ENCODE results near the gene MAEA. TPM values are rescaled to one million over a fixed set of nuclear protein-coding genes. Genes with fewer than 3 reads are reported as not detected.
"Not testable (repeated sequence)": the region's sequence is repeated elsewhere in the genome, so short reads cannot be mapped to it uniquely, and the experiment has no call there.

Gene MAEA
- total and polyA plus RNA-seq, 9 donors, result 23.8 to 71.3 (median 56.7) TPM

- Histone ChIP-seq H3K9me3 (no peaks in the 10 kb centered on the region), H3K4me3 (no peak overlapping the region), H3K36me3 (no peaks in the 10 kb centered on the region), H3K27me3 (no peaks in the 10 kb centered on the region), H3K27ac (no peak overlapping the region), H3K4me1 (ENCODE audit: insufficient read depth) (no peaks in the 10 kb centered on the region)
- intact Hi-C loops (cut with DNase I), result no loop called here
- 85 to 94% (median 89%) methylated on average over 6 of the region's 6 CpGs for WGBS, 3 donors
- no peak for DNase-seq
- no peak for TF ChIP-seq CTCF (IDR thresholded peaks at IDR 0.05)
- TF ChIP-seq EP300 (IDR thresholded peaks at IDR 0.05), result no peak
- no peak for TF ChIP-seq POLR2A (IDR thresholded peaks at IDR 0.05)
These were observed 44.8 kb downstream of the MAEA start for GRCh38 chr4:1334579-1334895.

GRCh38 chr4:1335193-1335883, 45.6 kb downstream of the MAEA start:
- intact Hi-C loops (cut with DNase I); H3K4me1 ChIP-seq (ENCODE audit: insufficient read depth); H3K27me3 ChIP-seq; H3K27ac ChIP-seq; H3K36me3 ChIP-seq; H3K9me3 ChIP-seq; DNase-seq; H3K4me3 ChIP-seq: not testable (repeated sequence)
- 90 to 95% (median 91%) methylated on average over 4 of the region's 4 CpGs for WGBS, 3 donors

GRCh38 chr4:1336088-1336491, 46.4 kb downstream of the MAEA start:
- H3K27ac ChIP-seq, result no peak overlapping the region
- no peaks in the 10 kb centered on the region for H3K27me3 ChIP-seq
- H3K9me3 ChIP-seq, result no peaks in the 10 kb centered on the region
- H3K4me1 ChIP-seq (ENCODE audit: insufficient read depth), result no peaks in the 10 kb centered on the region
- H3K36me3 ChIP-seq, result no peaks in the 10 kb centered on the region
- DNase-seq, result no peak
- 88 to 97% (median 94%) methylated on average over 7 of the region's 7 CpGs for WGBS, 3 donors
- no peak overlapping the region for H3K4me3 ChIP-seq
- intact Hi-C loops (cut with DNase I), result no loop called here
- TF ChIP-seq POLR2A (IDR thresholded peaks at IDR 0.05) (no peak), CTCF (IDR thresholded peaks at IDR 0.05) (no peak), EP300 (IDR thresholded peaks at IDR 0.05) (no peak)

- 85 to 88% (median 86%) methylated on average over 11 of the region's 11 CpGs for WGBS, 3 donors
- Histone ChIP-seq H3K4me1 (ENCODE audit: insufficient read depth) (no peaks in the 10 kb centered on the region), H3K4me3 (no peak overlapping the region), H3K36me3 (no peaks in the 10 kb centered on the region), H3K9me3 (no peaks in the 10 kb centered on the region), H3K27me3 (no peaks in the 10 kb centered on the region), H3K27ac (no peak overlapping the region)
- intact Hi-C loops (cut with DNase I), result no loop called here
- DNase-seq, result no peak
- TF ChIP-seq EP300 (IDR thresholded peaks at IDR 0.05) (no peak), POLR2A (IDR thresholded peaks at IDR 0.05) (no peak), CTCF (IDR thresholded peaks at IDR 0.05) (no peak)
These were observed 47.7 kb downstream of the MAEA start for GRCh38 chr4:1337376-1337831.

- no peaks in the 10 kb centered on the region for H3K27me3 ChIP-seq
- DNase-seq, result peak in 1 of 5 donors; percentile 21
- H3K36me3 ChIP-seq, result no peaks in the 10 kb centered on the region
- TF ChIP-seq CTCF (IDR thresholded peaks at IDR 0.05) (no peak), POLR2A (IDR thresholded peaks at IDR 0.05) (no peak), EP300 (IDR thresholded peaks at IDR 0.05) (no peak)
- no peak overlapping the region for H3K4me3 ChIP-seq
- H3K27ac ChIP-seq, result no peak overlapping the region
- intact Hi-C loops (cut with DNase I), result no loop called here
- H3K9me3 ChIP-seq, result no peaks in the 10 kb centered on the region
- WGBS, 3 donors, result 91 to 95% (median 95%) methylated on average over 39 to 41 of the region's 41 CpGs
- H3K4me1 ChIP-seq (ENCODE audit: insufficient read depth), result no peaks in the 10 kb centered on the region
These were observed 48.5 kb downstream of the MAEA start for GRCh38 chr4:1337951-1338751.

All from ovary (tissue), 9 donors.